Measurements from ENCODE around the gene KCNQ1.
"Not testable (repeated sequence)": the region's sequence is repeated elsewhere in the genome, so short reads cannot be mapped to it uniquely, and the experiment has no call there.

DNA sequence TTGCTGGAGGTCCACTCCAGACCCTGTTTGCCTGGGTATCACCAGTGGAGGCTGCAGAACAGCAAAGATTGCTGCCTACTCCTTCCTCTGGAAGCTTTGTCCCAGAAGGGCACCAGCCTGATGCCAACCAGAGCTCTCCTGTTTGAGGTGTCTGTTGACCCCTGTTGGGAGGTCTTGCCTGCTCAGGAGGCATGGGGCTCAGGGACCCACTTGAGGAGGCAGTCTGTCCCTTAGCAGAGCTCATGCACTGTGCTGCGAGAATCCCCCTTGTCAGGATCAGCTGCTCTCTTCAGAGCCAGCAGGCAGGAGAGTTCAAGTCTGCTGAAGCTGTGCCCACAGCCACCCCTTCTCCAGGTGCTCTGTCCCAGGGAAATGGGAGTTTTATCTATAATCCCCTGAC lies 53.1 kb downstream of the KCNQ1 start:
- TF ChIP-seq, protein P1, sequence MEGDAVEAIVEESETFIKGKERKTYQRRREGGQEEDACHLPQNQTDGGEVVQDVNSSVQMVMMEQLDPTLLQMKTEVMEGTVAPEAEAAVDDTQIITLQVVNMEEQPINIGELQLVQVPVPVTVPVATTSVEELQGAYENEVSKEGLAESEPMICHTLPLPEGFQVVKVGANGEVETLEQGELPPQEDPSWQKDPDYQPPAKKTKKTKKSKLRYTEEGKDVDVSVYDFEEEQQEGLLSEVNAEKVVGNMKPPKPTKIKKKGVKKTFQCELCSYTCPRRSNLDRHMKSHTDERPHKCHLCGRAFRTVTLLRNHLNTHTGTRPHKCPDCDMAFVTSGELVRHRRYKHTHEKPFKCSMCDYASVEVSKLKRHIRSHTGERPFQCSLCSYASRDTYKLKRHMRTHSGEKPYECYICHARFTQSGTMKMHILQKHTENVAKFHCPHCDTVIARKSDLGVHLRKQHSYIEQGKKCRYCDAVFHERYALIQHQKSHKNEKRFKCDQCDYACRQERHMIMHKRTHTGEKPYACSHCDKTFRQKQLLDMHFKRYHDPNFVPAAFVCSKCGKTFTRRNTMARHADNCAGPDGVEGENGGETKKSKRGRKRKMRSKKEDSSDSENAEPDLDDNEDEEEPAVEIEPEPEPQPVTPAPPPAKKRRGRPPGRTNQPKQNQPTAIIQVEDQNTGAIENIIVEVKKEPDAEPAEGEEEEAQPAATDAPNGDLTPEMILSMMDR (IDR thresholded peaks at IDR 0.05): not testable (repeated sequence)
- TF ChIP-seq POLR2AphosphoS5 (IDR thresholded peaks at IDR 0.05): not testable (repeated sequence)
